SK-N-SH treated with all-trans-retinoic acid at 6 μM for 48 hours (cell line): Measurements from ENCODE around the gene DKK2.

Source experiments
- PATZ1 ChIP-seq: fragments of 250-450 bp; sonication (Bioruptor Pico); IDR thresholded peaks from 2 replicates; pipeline ENCODE4 v1.8.0; 2020; ENCODE audit warnings: mild to moderate bottlenecking, moderate library complexity, borderline replicate concordance
- ZC3H10 ChIP-seq: fragments of 250-450 bp; sonication (Bioruptor Pico); IDR thresholded peaks from 2 replicates; pipeline ENCODE4 v1.5.1; 2021; ENCODE audit warnings: mild to moderate bottlenecking, moderate library complexity
- ZFP3 ChIP-seq: fragments of 250-450 bp; sonication (Bioruptor Pico); IDR thresholded peaks from 2 replicates; pipeline ENCODE4 v1.5.0; 2020; ENCODE audit warnings: mild to moderate bottlenecking, moderate library complexity

- no peak for TF ChIP-seq ZC3H10 (CRISPR knock-in tag)
- TF ChIP-seq PATZ1 (CRISPR knock-in tag), result no peak
- no peak for TF ChIP-seq ZFP3 (CRISPR knock-in tag)
Measured at GRCh38 chr4:107036584-107037198, 578 bp upstream of the DKK2 start.
